Measurements from ENCODE around the gene TTC27. TPM values are rescaled to one million over a fixed set of nuclear protein-coding genes. Genes with fewer than 3 reads are reported as not detected.

The TTC27 gene
- total RNA-seq, 1 donor from 2014 or later: 20.4 TPM

GRCh38 chr2:32739664-32740063 lies 111.8 kb downstream of the TTC27 start:
- Mint-ChIP-seq H3K27ac (no peak overlapping the region), H3K36me3 (peaks cover 2% of the 10 kb centered on the region), H3K9me3 (no peaks in the 10 kb centered on the region), H3K4me1 (ENCODE audit: unreplicated experiment) (peaks cover 12% of the 10 kb centered on the region), H3K4me3 (no peak overlapping the region), H3K27me3 (no peaks in the 10 kb centered on the region)
- DNase-seq (ENCODE audit: extremely low spot score, unreplicated experiment): no peak
- TF ChIP-seq CTCF (conservative IDR thresholded peaks at IDR 0.05): no peak

- Mint-ChIP-seq H3K27ac (no peak overlapping the region), H3K9me3 (peaks cover 1% of the 10 kb centered on the region), H3K36me3 (peaks cover 5% of the 10 kb centered on the region), H3K4me3 (no peak overlapping the region), H3K4me1 (ENCODE audit: unreplicated experiment) (peaks cover 4% of the 10 kb centered on the region), H3K27me3 (no peaks in the 10 kb centered on the region)
- TF ChIP-seq CTCF (conservative IDR thresholded peaks at IDR 0.05): no peak
- no peak for DNase-seq (ENCODE audit: extremely low spot score, unreplicated experiment)
Observed at GRCh38 chr2:32741575-32741974, 113.7 kb downstream of the TTC27 start.

- peaks cover 4% of the 10 kb centered on the region for H3K4me1 Mint-ChIP-seq (ENCODE audit: unreplicated experiment)
- H3K27me3 Mint-ChIP-seq: no peaks in the 10 kb centered on the region
- H3K36me3 Mint-ChIP-seq: peaks cover 9% of the 10 kb centered on the region
- H3K9me3 Mint-ChIP-seq: peaks cover 6% of the 10 kb centered on the region
- TF ChIP-seq CTCF (conservative IDR thresholded peaks at IDR 0.05): no peak
- H3K4me3 Mint-ChIP-seq: no peak overlapping the region
- H3K27ac Mint-ChIP-seq: peak overlapping the region; percentile 31
- DNase-seq (ENCODE audit: extremely low spot score, unreplicated experiment): no peak
Observed at GRCh38 chr2:32742376-32742775, 114.5 kb downstream of the TTC27 start.

DNA sequence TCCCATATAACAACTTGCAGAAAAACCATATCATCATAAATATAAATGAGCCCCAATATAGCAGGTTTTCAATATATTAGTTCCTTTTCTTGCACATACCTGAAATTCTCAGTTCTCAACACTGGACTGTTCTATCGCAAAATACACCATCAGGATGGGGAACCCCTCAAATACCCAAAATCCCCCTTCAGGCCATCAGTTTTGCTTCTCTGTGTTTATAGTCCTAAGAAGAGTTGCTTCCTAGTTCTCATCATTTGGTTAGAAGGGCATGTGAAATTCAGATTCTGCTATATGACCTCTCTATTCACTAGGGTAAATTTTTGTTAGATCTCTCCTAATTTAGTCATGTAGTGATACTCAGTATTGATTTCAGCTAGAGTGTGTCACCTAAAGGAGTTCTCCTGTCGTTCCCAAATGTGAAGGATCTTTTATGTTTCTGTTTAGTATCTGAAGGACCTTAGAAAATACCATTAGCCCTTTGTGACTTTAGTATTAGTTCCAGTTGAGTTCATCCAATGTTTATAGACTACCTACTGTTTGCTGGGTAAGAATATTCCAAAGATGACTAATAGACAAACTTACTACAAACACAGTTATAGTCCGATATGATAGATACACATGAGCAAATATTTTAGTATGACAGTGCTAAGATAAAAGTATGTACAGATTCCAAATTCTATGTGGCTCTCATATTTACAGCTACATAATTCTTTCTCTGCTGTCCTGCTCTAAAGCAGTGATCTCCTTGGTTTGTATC lies 115.8 kb downstream of the TTC27 start:
- no peak for TF ChIP-seq CTCF (conservative IDR thresholded peaks at IDR 0.05)
- Mint-ChIP-seq H3K36me3 (peaks cover 16% of the 10 kb centered on the region), H3K4me1 (ENCODE audit: unreplicated experiment) (peaks cover 4% of the 10 kb centered on the region), H3K27me3 (no peaks in the 10 kb centered on the region), H3K9me3 (peaks cover 6% of the 10 kb centered on the region), H3K4me3 (no peak overlapping the region), H3K27ac (no peak overlapping the region)
- no peak for DNase-seq (ENCODE audit: extremely low spot score, unreplicated experiment)

DNA sequence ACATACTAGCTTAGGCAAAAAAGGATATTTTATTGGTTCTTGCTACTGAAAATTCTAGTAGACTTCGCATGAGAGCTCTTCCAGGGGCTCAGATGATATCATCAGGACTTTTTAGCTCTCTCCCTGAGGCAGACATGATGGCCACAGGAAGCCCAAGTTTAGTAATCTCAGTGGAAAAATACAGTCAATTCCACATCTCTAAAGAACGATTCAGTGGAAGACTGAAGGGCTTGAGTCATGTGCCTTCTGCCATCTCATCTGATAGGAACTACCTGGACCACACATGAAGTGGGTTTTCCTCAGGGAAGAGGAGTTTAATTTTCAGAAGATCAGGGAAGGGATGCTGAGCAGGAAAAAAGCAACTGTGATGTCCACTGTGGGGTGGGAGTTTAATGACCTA lies 117.3 kb downstream of the TTC27 start:
- no peak for DNase-seq (ENCODE audit: extremely low spot score, unreplicated experiment)
- Mint-ChIP-seq H3K36me3 (peaks cover 16% of the 10 kb centered on the region), H3K4me3 (no peak overlapping the region), H3K27ac (no peak overlapping the region), H3K9me3 (peaks cover 6% of the 10 kb centered on the region), H3K4me1 (ENCODE audit: unreplicated experiment) (no peaks in the 10 kb centered on the region), H3K27me3 (no peaks in the 10 kb centered on the region)
- no peak for TF ChIP-seq CTCF (conservative IDR thresholded peaks at IDR 0.05)
